Measurements from ENCODE around the gene MAP3K7. TPM values are rescaled to one million over a fixed set of nuclear protein-coding genes. Genes with fewer than 3 reads are reported as not detected.

The MAP3K7 gene
- total and polyA plus RNA-seq, 2 donors (not counting 3 experiments of a cell fraction or from before 2014, with no cell fraction given) = 15.3 to 25.6 TPM

DNA sequence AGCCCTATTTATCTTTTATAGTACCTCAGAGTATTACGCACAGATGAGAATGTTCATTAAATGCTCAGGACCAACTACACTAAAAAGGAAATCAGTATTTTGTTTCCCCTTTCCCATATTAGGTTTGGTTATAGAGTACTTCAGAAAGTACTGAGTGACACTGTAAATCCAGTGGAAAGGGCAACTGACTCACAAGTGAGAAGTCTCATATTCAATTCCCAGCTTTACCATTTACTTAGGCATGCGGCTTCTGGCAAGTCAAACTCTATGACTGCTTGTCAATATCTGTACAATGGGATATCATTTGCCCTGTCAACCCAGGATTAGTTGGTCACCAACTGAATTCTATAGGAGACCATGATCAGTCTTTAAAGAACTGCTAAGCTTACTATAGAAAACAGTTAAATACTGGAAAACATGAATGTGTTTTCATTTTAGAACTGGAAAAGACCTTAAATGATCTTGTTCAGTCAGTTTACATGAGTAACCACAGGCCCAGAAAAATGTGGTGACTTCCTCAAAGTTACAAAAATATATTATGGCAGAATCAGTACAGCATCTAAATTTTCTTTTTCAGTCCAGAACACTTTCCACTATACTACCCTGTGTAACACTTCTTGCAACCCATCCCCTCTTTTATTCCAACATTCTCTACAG lies 3.6 kb downstream of the MAP3K7 start:
- TF ChIP-seq GATA2 (IDR thresholded peaks at IDR 0.05; ENCODE audit: insufficient read depth, insufficient read length, low read depth, low read length) = no peak
- TF ChIP-seq POLR2AphosphoS5 (IDR thresholded peaks at IDR 0.05; ENCODE audit: insufficient read depth, low read depth, low read length) = no peak
- TF ChIP-seq JUN (IDR thresholded peaks at IDR 0.05; ENCODE audit: borderline replicate concordance, insufficient read depth, insufficient read length, low read depth) = no peak
- TF ChIP-seq EZH2 (IDR thresholded peaks at IDR 0.05; ENCODE audit: borderline replicate concordance, low read depth, low read length, severe bottlenecking) = no peak
- no peak for TF ChIP-seq POLR2A (IDR thresholded peaks at IDR 0.05; ENCODE audit: low read depth, low read length)
- TF ChIP-seq MYC (IDR thresholded peaks at IDR 0.05; ENCODE audit: low read depth, low read length) = no peak
- no peak for TF ChIP-seq FOS (IDR thresholded peaks at IDR 0.05; ENCODE audit: borderline replicate concordance, insufficient read depth, low read length)
- TF ChIP-seq MAX (IDR thresholded peaks at IDR 0.05; ENCODE audit: insufficient read depth, insufficient read length) = no peak
- TF ChIP-seq CTCF (IDR thresholded peaks at IDR 0.05; ENCODE audit: extremely low read depth in 1 of 2, insufficient read depth in 1 of 2, low read depth in 1 of 2, low read length in 2 of 2) = no peak
- DNase-seq (ENCODE audit: low read depth, low spot score) = no peak
- Histone ChIP-seq H3K27ac (ENCODE audit: insufficient read depth, low read depth, low read length) (no peak overlapping the region), H4K20me1 (replicated peaks; ENCODE audit: control insufficient read depth, extremely low read depth, insufficient read depth, low read length) (peaks cover 2% of the 10 kb centered on the region), H3K36me3 (ENCODE audit: control insufficient read depth in 2 of 2, extremely low read depth in 1 of 2, insufficient read depth in 2 of 2, low read length in 2 of 2) (no peaks in the 10 kb centered on the region), H3K27me3 (ENCODE audit: control insufficient read depth in 2 of 2, insufficient read depth in 2 of 2, low read length in 2 of 2) (peaks cover 0 to 1% of the 10 kb centered on the region in 2 experiments), H3K9me3 (replicated peaks; ENCODE audit: control insufficient read depth, insufficient read depth, low read length) (no peaks in the 10 kb centered on the region), H2AFZ (ENCODE audit: low read depth, low read length) (no peak overlapping the region), H3K4me3 (replicated peaks in 1 of 3; ENCODE audit: insufficient read depth in 1 of 3, low read depth in 1 of 3, low read length in 3 of 3) (no peak overlapping the region), H3K9ac (replicated peaks; ENCODE audit: extremely low read depth, insufficient read depth, low read length) (no peak overlapping the region), H3K4me2 (ENCODE audit: insufficient read depth, low read length) (no peak overlapping the region), H3K9me1 (replicated peaks; ENCODE audit: control insufficient read depth, extremely low read depth, insufficient read depth, low read length) (no peaks in the 10 kb centered on the region), H3K79me2 (ENCODE audit: control insufficient read depth, insufficient read depth, low read length) (peaks cover 72% of the 10 kb centered on the region), H3K4me1 (ENCODE audit: control insufficient read depth, extremely low read depth, insufficient read depth, low read length) (peaks cover 22% of the 10 kb centered on the region)
- ChIA-PET POLR2A (no interaction called here), CTCF (no interaction called here)
- dilution Hi-C loops (cut with MboI; ENCODE audit: extremely low pct_ligation_motif_present, low sequenced_read_pairs) = no loop called here
- FAIRE-seq = no peak
- BruUV-seq (replicated peaks) = no TSS peak
- intact Hi-C loops (cut with micrococcal nuclease) = loop anchor here (5.0 to 10.0 kb wide), 2 partner anchors 296 to 1619 kb away; partner anchors contain the start of gene RNGTT

All from endothelial cell of umbilical vein (primary cell).